ENCODE results near the gene BICDL2. TPM values are rescaled to one million over a fixed set of nuclear protein-coding genes. Genes with fewer than 3 reads are reported as not detected.

BICDL2 gene
- total and polyA plus RNA-seq, 2 donors from 2014 or later: 2.9 to 12.1 TPM

- H3K36me3 ChIP-seq (ENCODE audit: control insufficient read depth in 2 of 3, insufficient read depth in 3 of 3, low read length in 3 of 3): no peaks in the 10 kb centered on the region
- no peak for TF ChIP-seq CTCF (IDR thresholded peaks at IDR 0.05; ENCODE audit: borderline replicate concordance, extremely low read depth, insufficient read depth)
- no peaks in the 10 kb centered on the region for H3K9me3 ChIP-seq (ENCODE audit: control insufficient read depth in 2 of 3, insufficient read depth in 1 of 3, low read length in 3 of 3)
- peak overlapping the region in 2 of 3 donors; percentile 52 to 64 for H3K4me3 ChIP-seq (ENCODE audit: low read length in 3 of 3)
- peak in 1 of 5 donors; percentile 71 for DNase-seq
- no peak for FAIRE-seq
- peak overlapping the region in 2 of 3 donors; percentile 80 to 91 for H3K9ac ChIP-seq (ENCODE audit: low read length in 3 of 3)
- peaks cover 0 to 18% (median 9%) of the 10 kb centered on the region in 3 donors for H3K4me1 ChIP-seq (ENCODE audit: control insufficient read depth in 2 of 3, insufficient read depth in 2 of 3, low read depth in 1 of 3, low read length in 3 of 3)
- intact Hi-C loops (cut with DNase I): loop anchor here (10.0 kb wide), 1 partner anchor 48 kb away; the partner anchor contains the start of gene ZNF205
- H3K27me3 ChIP-seq (ENCODE audit: control insufficient read depth, insufficient read depth, low read length): no peaks in the 10 kb centered on the region
- H3K27ac ChIP-seq (ENCODE audit: low read depth in 2 of 2, low read length in 2 of 2): peak overlapping the region; percentile 81
These were observed 29.6 kb upstream of the BICDL2 start for GRCh38 chr16:3066440-3066748.

DNA sequence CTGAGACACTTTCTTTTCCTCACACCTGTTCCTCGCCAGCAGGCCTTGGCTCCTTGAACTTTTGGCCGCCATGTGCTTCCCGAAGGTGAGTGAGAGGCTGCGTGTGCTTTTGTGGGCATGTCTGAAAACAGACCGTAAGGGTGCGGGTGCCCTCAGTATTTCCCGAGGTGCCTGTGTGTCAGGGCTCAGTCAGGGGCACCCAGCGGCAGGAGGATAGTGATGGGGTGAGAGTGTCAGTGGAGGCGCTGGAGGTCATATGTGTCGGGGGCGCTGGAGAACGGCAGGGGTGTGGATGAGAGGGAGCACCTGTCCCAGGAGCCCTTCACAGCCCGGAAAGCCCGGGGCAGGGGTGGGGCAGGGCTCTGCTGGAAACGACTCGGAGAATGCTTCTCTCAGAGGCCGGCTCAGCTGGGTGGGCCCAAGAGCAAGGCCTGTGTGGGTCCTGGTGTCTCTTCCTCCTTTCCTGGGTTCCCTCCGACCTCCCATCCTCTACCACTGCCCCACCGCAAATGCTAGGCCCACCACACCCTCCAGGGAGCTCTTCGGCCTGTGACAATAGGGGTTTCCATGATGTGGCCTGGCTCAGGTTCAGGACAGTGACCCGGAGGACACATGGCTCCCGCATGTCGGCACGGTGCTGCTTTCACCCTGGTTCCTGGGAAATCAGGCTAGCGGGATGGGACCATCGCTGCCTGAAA lies 29.1 kb upstream of the BICDL2 start:
- H3K27ac ChIP-seq (ENCODE audit: low read depth in 2 of 2, low read length in 2 of 2): peak overlapping the region; percentile 81
- DNase-seq: peak in 1 of 5 donors; percentile 72
- peaks cover 0 to 18% (median 9%) of the 10 kb centered on the region in 3 donors for H3K4me1 ChIP-seq (ENCODE audit: control insufficient read depth in 2 of 3, insufficient read depth in 2 of 3, low read depth in 1 of 3, low read length in 3 of 3)
- H3K9me3 ChIP-seq (ENCODE audit: control insufficient read depth in 2 of 3, insufficient read depth in 1 of 3, low read length in 3 of 3): no peaks in the 10 kb centered on the region
- H3K9ac ChIP-seq (ENCODE audit: low read length in 3 of 3): peak overlapping the region in 2 of 3 donors; percentile 80 to 91
- H3K4me3 ChIP-seq (ENCODE audit: low read length in 3 of 3): peak overlapping the region in 2 of 3 donors; percentile 52 to 64
- intact Hi-C loops (cut with DNase I): loop anchor here (10.0 kb wide), 1 partner anchor 49 kb away; the partner anchor contains the start of gene ZNF205
- TF ChIP-seq CTCF (IDR thresholded peaks at IDR 0.05; ENCODE audit: borderline replicate concordance, extremely low read depth, insufficient read depth): no peak
- no peaks in the 10 kb centered on the region for H3K27me3 ChIP-seq (ENCODE audit: control insufficient read depth, insufficient read depth, low read length)
- no peak for FAIRE-seq
- no peaks in the 10 kb centered on the region for H3K36me3 ChIP-seq (ENCODE audit: control insufficient read depth in 2 of 3, insufficient read depth in 3 of 3, low read length in 3 of 3)

DNA sequence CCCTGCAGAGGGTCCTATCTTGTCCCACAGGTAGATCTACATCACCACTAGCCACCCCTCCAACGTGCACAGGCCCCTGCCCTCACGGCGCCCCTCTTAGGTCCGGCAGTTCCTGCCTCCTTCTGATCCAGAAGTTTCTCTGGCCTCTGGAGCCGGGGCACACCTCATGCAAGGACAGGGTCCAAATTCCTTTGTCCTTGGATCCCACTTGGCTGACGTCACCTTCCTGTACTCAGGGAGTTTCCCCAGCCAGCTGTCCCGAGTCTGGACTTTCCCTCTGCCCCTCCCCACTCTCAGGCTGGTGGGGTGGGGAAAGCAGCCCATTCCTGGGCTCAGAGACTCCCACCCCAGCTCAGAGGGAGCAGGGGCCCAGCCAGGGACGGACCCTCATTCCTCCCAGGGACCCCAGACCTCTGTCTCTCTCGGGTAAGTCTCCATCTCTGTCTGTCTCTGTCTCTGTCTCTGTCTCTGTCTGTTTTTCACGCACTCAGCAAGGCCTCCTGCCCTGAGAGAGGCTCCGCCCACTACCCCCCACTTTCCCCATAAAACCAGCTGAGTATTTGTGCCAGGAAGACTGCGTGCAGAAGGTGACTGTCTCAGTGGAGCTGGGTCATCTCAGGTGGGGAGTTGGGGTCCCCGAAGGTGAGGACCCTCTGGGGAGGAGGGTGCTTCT lies 28.5 kb upstream of the BICDL2 start, which contains the start of gene IL32:
Gene IL32, plus strand, starts transcription at position 572 of the 673 bp plus-strand sequence. CDS start 172 bp downstream, outside the sequence.
- Histone ChIP-seq H3K9ac (ENCODE audit: low read length in 3 of 3) (peak within 1 kb of the TSS in 2 of 3 donors; percentile 80 to 91), H3K9me3 (ENCODE audit: control insufficient read depth in 2 of 3, insufficient read depth in 1 of 3, low read length in 3 of 3) (no peaks in the 10 kb centered on the region), H3K27me3 (ENCODE audit: control insufficient read depth, insufficient read depth, low read length) (no peaks in the 10 kb centered on the region), H3K27ac (ENCODE audit: low read depth in 2 of 2, low read length in 2 of 2) (peak within 1 kb of the TSS; percentile 81), H3K4me1 (ENCODE audit: control insufficient read depth in 2 of 3, insufficient read depth in 2 of 3, low read depth in 1 of 3, low read length in 3 of 3) (peaks cover 0 to 18% (median 10%) of the 10 kb centered on the region in 3 donors), H3K4me3 (ENCODE audit: low read length in 3 of 3) (peak within 1 kb of the TSS in 2 of 3 donors; percentile 52 to 64), H3K36me3 (ENCODE audit: control insufficient read depth in 2 of 3, insufficient read depth in 3 of 3, low read length in 3 of 3) (no peaks in the 10 kb centered on the region)
- no peak for TF ChIP-seq CTCF (IDR thresholded peaks at IDR 0.05; ENCODE audit: borderline replicate concordance, extremely low read depth, insufficient read depth)
- DNase-seq: peak; percentile 37 to 89 (median 65)
- intact Hi-C loops (cut with DNase I): loop anchor here (10.0 kb wide), 1 partner anchor 50 kb away; the partner anchor contains the start of gene ZNF205
- FAIRE-seq: no peak

Data from kidney (tissue), 14 donors.